WI38 (cell line): ENCODE results near the gene SLC4A8.
A peak's percentile ranks its signal among the peaks of the same experiment; 100 is the strongest.

Experiments used
- H3K4me3 ChIP-seq: 2 replicates; pipeline ENCODE4 v1.5.1; 2011; ENCODE audit warnings: low read depth, mild to moderate bottlenecking, control low read depth, low read length
- TF ChIP-seq, protein P1 (sequence below): IDR thresholded peaks from 2 replicates; pipeline ENCODE4 v1.5.1; 2012; ENCODE audit warnings: low read depth, mild to moderate bottlenecking, control low read depth, low read length

Gene SLC4A8

DNA sequence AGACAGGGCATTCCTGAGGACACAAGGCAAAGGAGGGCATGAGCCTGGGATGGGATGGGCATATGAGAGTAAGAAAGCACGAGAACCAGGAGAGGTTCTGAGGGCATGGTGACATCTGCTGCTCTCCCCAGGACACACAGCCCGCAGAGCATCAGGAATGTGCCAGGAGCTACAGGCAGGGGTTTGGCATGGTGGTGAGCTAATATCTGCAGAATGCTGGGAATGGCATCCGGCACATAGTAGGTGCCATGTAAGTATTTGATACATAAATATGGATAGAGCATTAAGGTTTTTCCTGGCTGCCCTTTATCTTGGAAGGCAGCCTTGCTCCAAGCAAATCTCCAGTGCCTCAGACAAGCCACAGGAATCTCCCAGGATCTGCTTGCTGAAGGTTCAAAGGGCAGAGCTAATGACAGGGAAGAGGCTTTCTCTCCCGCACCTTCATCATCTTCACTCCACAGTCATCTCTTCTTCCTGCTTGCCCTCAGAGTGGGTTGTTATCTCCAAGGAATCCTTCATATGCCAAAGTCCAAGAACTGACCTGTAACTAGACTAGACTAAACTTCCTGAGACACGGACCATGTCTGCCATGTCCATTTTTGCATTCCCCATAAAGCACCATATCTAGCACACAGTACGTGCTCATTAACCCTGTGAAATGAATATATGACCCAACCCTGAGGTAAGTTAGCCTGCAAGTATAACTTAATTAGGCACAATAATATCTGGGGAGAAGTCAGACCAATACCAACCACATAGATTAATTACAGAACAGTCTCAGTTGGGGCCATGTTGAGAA, 104.4 kb downstream of the SLC4A8 start:
- H3K4me3 ChIP-seq, result no peak overlapping the region
- TF ChIP-seq, protein P1, sequence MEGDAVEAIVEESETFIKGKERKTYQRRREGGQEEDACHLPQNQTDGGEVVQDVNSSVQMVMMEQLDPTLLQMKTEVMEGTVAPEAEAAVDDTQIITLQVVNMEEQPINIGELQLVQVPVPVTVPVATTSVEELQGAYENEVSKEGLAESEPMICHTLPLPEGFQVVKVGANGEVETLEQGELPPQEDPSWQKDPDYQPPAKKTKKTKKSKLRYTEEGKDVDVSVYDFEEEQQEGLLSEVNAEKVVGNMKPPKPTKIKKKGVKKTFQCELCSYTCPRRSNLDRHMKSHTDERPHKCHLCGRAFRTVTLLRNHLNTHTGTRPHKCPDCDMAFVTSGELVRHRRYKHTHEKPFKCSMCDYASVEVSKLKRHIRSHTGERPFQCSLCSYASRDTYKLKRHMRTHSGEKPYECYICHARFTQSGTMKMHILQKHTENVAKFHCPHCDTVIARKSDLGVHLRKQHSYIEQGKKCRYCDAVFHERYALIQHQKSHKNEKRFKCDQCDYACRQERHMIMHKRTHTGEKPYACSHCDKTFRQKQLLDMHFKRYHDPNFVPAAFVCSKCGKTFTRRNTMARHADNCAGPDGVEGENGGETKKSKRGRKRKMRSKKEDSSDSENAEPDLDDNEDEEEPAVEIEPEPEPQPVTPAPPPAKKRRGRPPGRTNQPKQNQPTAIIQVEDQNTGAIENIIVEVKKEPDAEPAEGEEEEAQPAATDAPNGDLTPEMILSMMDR, result no peak

DNA sequence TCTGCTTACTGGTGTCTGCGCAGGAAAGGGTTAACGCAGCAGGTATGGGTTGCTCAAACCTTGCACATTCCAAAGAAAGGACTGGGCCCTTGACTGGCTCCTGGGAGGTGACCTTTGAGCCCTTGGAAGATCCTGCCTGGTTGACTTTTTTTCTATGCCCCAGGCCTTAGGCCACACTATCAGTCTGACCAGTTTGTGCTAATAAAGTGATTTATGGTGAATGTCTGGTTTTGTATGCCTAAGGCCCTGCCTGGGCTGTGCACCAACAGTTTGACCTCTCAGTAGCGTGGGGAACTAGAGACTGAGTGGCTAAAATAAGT, 105.0 kb downstream of the SLC4A8 start:
- TF ChIP-seq, protein P1, result no peak
- H3K4me3 ChIP-seq, result no peak overlapping the region

DNA sequence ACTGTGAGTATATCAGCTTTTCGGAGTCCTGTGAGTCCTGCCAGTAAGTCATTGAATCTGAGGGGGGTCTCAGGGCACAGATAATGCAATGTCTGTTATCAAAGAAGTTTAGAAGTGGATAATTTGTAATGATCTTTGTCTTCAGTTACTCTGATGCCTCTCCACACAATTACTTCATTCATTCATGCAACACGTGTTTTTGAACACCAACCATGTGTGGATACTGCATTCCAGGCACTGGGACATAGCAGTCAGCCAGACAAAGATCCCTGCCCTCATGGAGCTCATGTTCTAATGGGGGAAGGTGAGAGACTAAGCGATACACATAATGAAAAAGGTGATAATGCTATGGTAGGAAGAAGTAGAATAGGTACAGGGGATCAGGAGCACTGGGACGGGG, 105.6 kb downstream of the SLC4A8 start:
- H3K4me3 ChIP-seq, result no peak overlapping the region
- TF ChIP-seq, protein P1, result no peak

DNA sequence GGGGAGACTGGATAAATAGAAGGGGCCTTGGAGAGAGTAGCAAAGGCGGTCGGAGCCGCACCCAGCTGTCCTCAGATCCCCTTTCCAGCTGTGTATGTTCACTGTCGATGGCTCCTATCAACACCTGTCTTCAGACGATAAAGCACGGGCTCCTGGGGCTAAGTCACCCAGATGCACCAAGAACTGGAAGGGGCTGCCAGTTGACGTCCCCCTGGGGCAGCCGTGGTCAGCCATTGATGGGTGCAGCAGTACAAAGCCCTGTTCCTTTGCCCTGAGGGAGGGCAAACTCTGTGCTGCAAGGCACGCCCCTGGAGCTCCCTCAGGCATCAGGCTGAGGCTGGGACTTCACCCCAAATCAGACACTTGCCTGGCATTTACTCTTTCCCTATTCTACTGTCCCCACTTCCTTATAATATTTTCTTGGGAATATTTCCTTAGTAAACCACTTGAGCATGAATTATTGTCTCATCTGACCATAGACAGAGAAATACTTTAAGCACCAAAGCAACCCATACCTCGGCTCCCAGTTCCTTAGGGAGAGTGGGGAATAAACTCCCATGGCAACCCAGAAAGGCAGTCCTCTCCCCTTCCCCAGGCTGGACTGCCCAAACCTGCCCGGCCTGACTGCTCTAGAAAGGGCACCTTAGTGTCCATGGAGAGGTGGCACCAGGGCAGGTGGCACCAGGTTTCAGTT, 106.8 kb downstream of the SLC4A8 start:
- TF ChIP-seq, protein P1, result no peak
- H3K4me3 ChIP-seq, result no peak overlapping the region

DNA sequence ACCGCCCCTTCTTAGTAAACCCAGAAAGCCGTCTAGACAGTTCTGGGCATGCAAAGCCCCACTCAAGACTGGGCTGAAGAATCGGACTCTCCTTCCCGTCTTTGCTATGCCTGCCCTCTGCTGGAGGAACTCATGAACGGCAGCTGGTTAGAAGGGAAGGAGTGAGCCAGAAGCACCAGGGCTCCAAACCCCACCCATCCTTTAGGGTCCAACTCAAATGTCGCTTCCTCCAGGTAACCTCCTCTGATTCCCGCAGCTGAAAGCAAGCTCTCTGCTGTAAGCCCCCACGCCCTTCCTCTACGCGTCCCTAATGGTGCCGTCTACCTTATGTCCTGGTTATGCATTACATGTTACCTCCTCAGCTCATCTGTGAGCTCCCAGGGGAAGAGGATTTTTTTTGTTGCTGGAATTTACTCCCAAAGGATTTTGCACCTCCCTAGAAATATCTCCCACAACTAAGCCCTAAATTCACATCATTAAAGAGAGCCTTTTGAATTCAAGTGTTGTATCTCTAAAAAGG, 107.4 kb downstream of the SLC4A8 start:
- no peak overlapping the region for H3K4me3 ChIP-seq
- TF ChIP-seq, protein P1, result peak; percentile 85

DNA sequence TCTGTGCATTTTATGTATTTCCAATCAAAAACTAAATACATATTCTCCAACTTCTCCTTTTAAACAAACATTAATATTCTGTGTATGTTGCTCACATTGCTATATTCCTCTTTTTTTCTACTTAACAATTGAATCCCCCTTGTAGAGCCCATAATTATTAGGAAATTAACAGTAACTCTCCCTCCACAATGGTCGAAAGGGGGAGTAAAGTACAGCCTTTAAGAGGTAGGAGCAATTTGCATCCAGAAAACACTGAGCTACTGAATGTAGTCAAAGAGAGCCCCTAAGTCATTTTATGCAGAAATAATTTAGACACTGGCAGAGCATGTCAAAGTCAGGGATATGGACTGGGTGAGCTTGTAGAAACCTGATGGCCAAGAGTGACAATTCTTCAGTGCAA, 109.2 kb downstream of the SLC4A8 start:
- no peak overlapping the region for H3K4me3 ChIP-seq
- TF ChIP-seq, protein P1, result no peak
